A673 (cell line): ENCODE results near the gene REELD1.

Experiments used
- CTCF ChIP-seq: fragments of 300-800, 200-600 bp; sonication (generic); conservative IDR thresholded peaks from 2 replicates; pipeline ENCODE4 v1.5.1; 2017; ENCODE audit warnings: low read depth, mild to moderate bottlenecking, antibody characterized with exemption, low read length, moderate library complexity, mixed read lengths
- EZH2 ChIP-seq: fragments of 200-600 bp; sonication (generic); IDR thresholded peaks from 2 replicates; pipeline ENCODE4 v1.6.1; 2017; ENCODE audit warnings: borderline replicate concordance, low read depth, mild to moderate bottlenecking, mixed read lengths, antibody characterized with exemption, low read length; ENCODE audit not compliant: poor library complexity, severe bottlenecking

DNA sequence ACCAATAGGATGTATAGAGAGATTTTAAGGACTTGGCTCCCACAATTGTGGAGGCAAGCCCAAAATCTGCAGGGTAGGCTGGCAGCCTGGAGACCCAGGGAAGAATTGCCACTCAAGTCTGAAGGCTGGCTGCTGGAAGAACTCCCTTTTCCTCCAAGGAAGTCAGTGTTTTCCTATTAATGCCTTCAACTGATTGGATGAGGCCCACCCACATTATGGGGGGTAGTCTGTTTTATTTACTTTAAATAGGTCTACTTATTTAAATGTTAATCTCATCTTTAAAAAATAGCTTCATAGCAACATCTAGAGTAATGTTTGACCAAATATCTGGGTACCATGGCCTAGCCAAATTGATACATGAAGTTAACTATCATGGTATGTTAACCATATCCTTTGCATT is 20.1 kb upstream of the REELD1 start:
- TF ChIP-seq CTCF (no peak), EZH2 (no peak)
